ENCODE results near the gene CIROP. TPM values are rescaled to one million over a fixed set of nuclear protein-coding genes. Genes with fewer than 3 reads are reported as not detected.

The CIROP gene
- total and polyA plus RNA-seq, 9 of the 15 experiments (the other 6 are each of a cell fraction or from before 2014, with no cell fraction given): not detected

DNA sequence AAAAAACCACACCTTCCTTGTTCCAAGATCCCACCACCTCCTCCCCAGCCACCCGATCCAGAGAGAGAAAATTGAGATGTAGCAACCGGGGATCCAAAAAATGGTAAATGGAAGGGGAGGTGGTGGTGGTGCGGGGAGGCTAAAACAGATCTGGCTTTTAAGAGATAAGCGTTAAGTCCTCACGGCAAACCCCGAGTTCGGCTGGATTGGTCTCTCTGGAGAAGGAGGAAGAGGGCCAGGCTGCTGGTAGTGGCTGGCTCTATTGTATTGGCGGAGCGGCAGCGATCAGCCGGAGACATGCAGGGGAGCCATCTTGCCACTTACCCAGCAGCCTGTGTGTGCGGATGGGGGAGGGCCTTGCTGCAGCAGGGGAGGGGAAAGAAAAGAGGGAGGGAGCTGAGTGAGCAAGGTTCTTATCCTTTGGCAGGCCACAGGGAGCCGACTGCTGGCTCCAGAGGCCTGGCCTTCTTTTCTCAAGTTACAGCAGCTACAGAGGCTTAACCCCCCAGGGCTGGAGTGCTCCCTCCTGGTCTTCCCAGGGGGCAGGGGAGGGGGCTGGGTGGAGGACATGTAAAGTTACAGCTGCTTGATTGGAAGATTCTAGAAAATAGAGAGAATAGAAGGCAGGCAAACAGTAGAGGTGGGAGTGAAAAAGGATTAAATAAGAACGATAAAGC is 33.4 kb downstream of the CIROP start (continued):
- TF ChIP-seq VEZF1 (CRISPR knock-in tag; IDR thresholded peaks at IDR 0.05) (peak; percentile 74), ZNF444 (CRISPR knock-in tag; IDR thresholded peaks at IDR 0.05) (peak; percentile 93), ETV6 (IDR thresholded peaks at IDR 0.05; ENCODE audit: borderline replicate concordance in 1 of 2, low read depth in 2 of 2, low read length in 1 of 2) (no peak), ETV6 (CRISPR knock-in tag; IDR thresholded peaks at IDR 0.05; ENCODE audit: borderline replicate concordance) (no peak), PHF20 (IDR thresholded peaks at IDR 0.05; ENCODE audit: partially characterized antibody) (peak; percentile 51), MXD1 (CRISPR knock-in tag; IDR thresholded peaks at IDR 0.05; ENCODE audit: borderline replicate concordance, poor library complexity, severe bottlenecking) (no peak), POLR2G (IDR thresholded peaks at IDR 0.05; ENCODE audit: low read depth, low read length) (peak; percentile 83), MTA3 (IDR thresholded peaks at IDR 0.05; ENCODE audit: borderline replicate concordance) (no peak; the same call in 1 of the 2 replicates), TCF7 (IDR thresholded peaks at IDR 0.05; ENCODE audit: borderline replicate concordance) (0 out of 2 replicates have a peak, but pooled peaks have one; percentile 45), HMG20A (CRISPR knock-in tag; conservative IDR thresholded peaks at IDR 0.05) (no peak), CTBP1 (IDR thresholded peaks at IDR 0.05; ENCODE audit: borderline replicate concordance) (peak; percentile 38; the same call in 1 of the 2 replicates), NRF1 (conservative IDR thresholded peaks at IDR 0.05 in 1 of 2, IDR thresholded peaks at IDR 0.05 in 1 of 2) (peak in 1 of 2 experiments; percentile 31; a peak in 1 of 4 replicates), ZNF436 (CRISPR knock-in tag; IDR thresholded peaks at IDR 0.05) (no peak), YY1 (IDR thresholded peaks at IDR 0.05; ENCODE audit: borderline replicate concordance in 1 of 3, control insufficient read depth in 1 of 3, extremely low read depth in 1 of 3, insufficient read depth in 3 of 3, insufficient read length in 1 of 3, insufficient replicate concordance in 2 of 3, low read depth in 1 of 3, low read length in 2 of 3) (peak; percentile 81 to 99 (median 92)), MAFK (IDR thresholded peaks at IDR 0.05; ENCODE audit: low read length) (no peak), FOS (IDR thresholded peaks at IDR 0.05; ENCODE audit: extremely low read depth, insufficient read length) (no peak)
- TF ChIP-seq, protein P1, sequence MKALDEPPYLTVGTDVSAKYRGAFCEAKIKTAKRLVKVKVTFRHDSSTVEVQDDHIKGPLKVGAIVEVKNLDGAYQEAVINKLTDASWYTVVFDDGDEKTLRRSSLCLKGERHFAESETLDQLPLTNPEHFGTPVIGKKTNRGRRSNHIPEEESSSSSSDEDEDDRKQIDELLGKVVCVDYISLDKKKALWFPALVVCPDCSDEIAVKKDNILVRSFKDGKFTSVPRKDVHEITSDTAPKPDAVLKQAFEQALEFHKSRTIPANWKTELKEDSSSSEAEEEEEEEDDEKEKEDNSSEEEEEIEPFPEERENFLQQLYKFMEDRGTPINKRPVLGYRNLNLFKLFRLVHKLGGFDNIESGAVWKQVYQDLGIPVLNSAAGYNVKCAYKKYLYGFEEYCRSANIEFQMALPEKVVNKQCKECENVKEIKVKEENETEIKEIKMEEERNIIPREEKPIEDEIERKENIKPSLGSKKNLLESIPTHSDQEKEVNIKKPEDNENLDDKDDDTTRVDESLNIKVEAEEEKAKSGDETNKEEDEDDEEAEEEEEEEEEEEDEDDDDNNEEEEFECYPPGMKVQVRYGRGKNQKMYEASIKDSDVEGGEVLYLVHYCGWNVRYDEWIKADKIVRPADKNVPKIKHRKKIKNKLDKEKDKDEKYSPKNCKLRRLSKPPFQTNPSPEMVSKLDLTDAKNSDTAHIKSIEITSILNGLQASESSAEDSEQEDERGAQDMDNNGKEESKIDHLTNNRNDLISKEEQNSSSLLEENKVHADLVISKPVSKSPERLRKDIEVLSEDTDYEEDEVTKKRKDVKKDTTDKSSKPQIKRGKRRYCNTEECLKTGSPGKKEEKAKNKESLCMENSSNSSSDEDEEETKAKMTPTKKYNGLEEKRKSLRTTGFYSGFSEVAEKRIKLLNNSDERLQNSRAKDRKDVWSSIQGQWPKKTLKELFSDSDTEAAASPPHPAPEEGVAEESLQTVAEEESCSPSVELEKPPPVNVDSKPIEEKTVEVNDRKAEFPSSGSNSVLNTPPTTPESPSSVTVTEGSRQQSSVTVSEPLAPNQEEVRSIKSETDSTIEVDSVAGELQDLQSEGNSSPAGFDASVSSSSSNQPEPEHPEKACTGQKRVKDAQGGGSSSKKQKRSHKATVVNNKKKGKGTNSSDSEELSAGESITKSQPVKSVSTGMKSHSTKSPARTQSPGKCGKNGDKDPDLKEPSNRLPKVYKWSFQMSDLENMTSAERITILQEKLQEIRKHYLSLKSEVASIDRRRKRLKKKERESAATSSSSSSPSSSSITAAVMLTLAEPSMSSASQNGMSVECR (CRISPR knock-in tag; IDR thresholded peaks at IDR 0.05): 0 out of 2 replicates have a peak, but pooled peaks have one; percentile 29
- TF ChIP-seq, protein P2, sequence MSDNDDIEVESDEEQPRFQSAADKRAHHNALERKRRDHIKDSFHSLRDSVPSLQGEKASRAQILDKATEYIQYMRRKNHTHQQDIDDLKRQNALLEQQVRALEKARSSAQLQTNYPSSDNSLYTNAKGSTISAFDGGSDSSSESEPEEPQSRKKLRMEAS (CRISPR knock-in tag; IDR thresholded peaks at IDR 0.05): no peak

Data from K562 (cell line).